K562 (cell line): ENCODE measurements around the gene PCDHA10. TPM values are rescaled to one million over a fixed set of nuclear protein-coding genes. Genes with fewer than 3 reads are reported as not detected.

Source experiments
- ATAC-seq: fragments of 200-7000 bp; cut with Tn5 transposase; 3 replicates; pipeline ENCODE4 v1.9.1; 2020; ENCODE audit warnings: moderate library complexity
- BruUV-seq: library from RNA; stranded (reverse); fragments of 400-500 nt; replicated peaks from 2 replicates; lab custom pipeline; 2021; lab: Mats Ljungman, UMichigan
- CTCF ChIA-PET: fragments of 300-600 bp; formaldehyde crosslinking; extraction: SDS; loops from one replicate; lab custom pipeline; 2021; ENCODE audit warnings: low intra/inter-chr PET ratio; lab: Yijun Ruan, JAX
- POLR2A ChIA-PET: fragments of 300-600, 350-650 bp; sonication (Branson Sonifier 250); formaldehyde crosslinking; extraction: SDS; loops from one replicate; lab custom pipeline; 2021; ENCODE audit warnings: antibody characterized with exemption, inconsistent platforms; lab: Yijun Ruan, JAX
- DNase-seq, 4 experiments: peaks; one replicate each; pipeline versions ENCODE4 v3.0.0 to v3.0.0-alpha.2; 2011 to 2018; ENCODE audit warnings: low spot score in 3 of 4, mixed read lengths in 3 of 4; ENCODE audit errors: extremely low read depth in 1 of 4
- FAIRE-seq: peaks from 2 replicates; lab custom pipeline; 2011; peaks lifted over from hg19 to GRCh38; lab: Jason Lieb, UNC
- H2AFZ ChIP-seq: 2 replicates; pipeline ENCODE4 v1.6.0; 2011; ENCODE audit warnings: low read depth, low read length, control low read depth, inconsistent platforms
- H3K27ac ChIP-seq: fragments of 200-600 bp; 3 replicates; pipeline ENCODE4 v1.8.0; 2011; ENCODE audit warnings: low read depth, mild to moderate bottlenecking, control low read depth, inconsistent platforms, low read length, moderate library complexity, mixed read lengths; ENCODE audit errors: extremely low read depth
- H3K27me3 ChIP-seq, 2 experiments: fragments of 300-600 bp in 1 of 2; 2 replicates in 1 of 2; 3 replicates in 1 of 2; pipeline versions ENCODE4 v1.6.0 to v1.8.0; 2011; ENCODE audit warnings: inconsistent platforms in 2 of 2, low read length in 2 of 2, mild to moderate bottlenecking in 1 of 2, mixed read lengths in 1 of 2, moderate library complexity in 1 of 2; ENCODE audit not compliant: control insufficient read depth in 2 of 2, insufficient read depth in 2 of 2
- H3K36me3 ChIP-seq: fragments of 300-600 bp; 3 replicates; pipeline ENCODE4 v1.8.0; 2011; ENCODE audit warnings: mild to moderate bottlenecking, low read length, inconsistent platforms; ENCODE audit not compliant: control insufficient read depth, insufficient read depth
- H3K4me1 ChIP-seq, 2 experiments: fragments of 200-600 bp in 1 of 2; replicated peaks in 1 of 2; 2 replicates in 1 of 2; 3 replicates in 1 of 2; pipeline versions ENCODE4 v1.5.1 to v1.8.0; 2011; ENCODE audit warnings: inconsistent platforms in 2 of 2, low read length in 2 of 2, mild to moderate bottlenecking in 1 of 2, mixed read lengths in 1 of 2, moderate library complexity in 1 of 2; ENCODE audit not compliant: control insufficient read depth in 2 of 2, insufficient read depth in 2 of 2
- H3K4me2 ChIP-seq: 2 replicates; pipeline ENCODE4 v1.6.1; 2011; ENCODE audit warnings: low read length, control low read depth, inconsistent platforms, mixed read lengths; ENCODE audit not compliant: insufficient read depth
- H3K4me3 ChIP-seq: fragments of 200-600 bp; sonication (generic), shearing (Covaris generic); 2 replicates; pipeline ENCODE4 v1.5.1; 2016; ENCODE audit warnings: control low read depth, inconsistent platforms
- H3K79me2 ChIP-seq: fragments of 200-600 bp; 3 replicates; pipeline ENCODE4 v1.8.0; 2011; ENCODE audit warnings: low read length, inconsistent platforms; ENCODE audit not compliant: control insufficient read depth, insufficient read depth
- H3K9ac ChIP-seq, 2 experiments: 2 replicates each; pipeline versions ENCODE4 v1.6.0 to v1.6.1; 2011; ENCODE audit warnings: low read depth in 2 of 2, low read length in 2 of 2, control low read depth in 1 of 2, inconsistent platforms in 1 of 2, mild to moderate bottlenecking in 1 of 2, mixed read lengths in 1 of 2; ENCODE audit not compliant: insufficient read depth in 1 of 2
- H3K9me1 ChIP-seq: one replicate; pipeline ENCODE4 v1.6.0; 2011; ENCODE audit warnings: inconsistent platforms, mild to moderate bottlenecking, low read length, moderate library complexity; ENCODE audit not compliant: control insufficient read depth, insufficient read depth
- H3K9me3 ChIP-seq: replicated peaks from 2 replicates; pipeline ENCODE4 v1.5.1; 2011; ENCODE audit warnings: low read depth, low read length, inconsistent platforms; ENCODE audit not compliant: control insufficient read depth, insufficient read depth
- H4K20me1 ChIP-seq: replicated peaks from 2 replicates; pipeline ENCODE4 v1.6.1; 2011; ENCODE audit warnings: low read length, inconsistent platforms, mixed read lengths; ENCODE audit not compliant: control insufficient read depth, insufficient read depth
- FOXA1 ChIP-seq: fragments of 450-650 bp; IDR thresholded peaks from 2 replicates; pipeline ENCODE4 v1.6.1; 2016; ENCODE audit warnings: mild to moderate bottlenecking, borderline replicate concordance
- JUN ChIP-seq, 2 experiments: sonication (generic) in 1 of 2; formaldehyde crosslinking in 1 of 2; IDR thresholded peaks; 2 replicates each; pipeline versions ENCODE4 v1.6.1 to v1.8.0; 2012 to 2022; ENCODE audit warnings: borderline replicate concordance in 2 of 2, mild to moderate bottlenecking in 2 of 2, improper control_type of control experiment in 1 of 2, low read depth in 1 of 2, low read length in 1 of 2, missing genetic modification reagents in 1 of 2
- MAFG ChIP-seq: fragments of 450-650 bp; conservative IDR thresholded peaks from 2 replicates; pipeline ENCODE4 v1.6.1; 2016; ENCODE audit warnings: missing genetic modification characterization, missing compliant biosample characterization
- RB1 ChIP-seq: fragments of 450-650 bp; IDR thresholded peaks from 2 replicates; pipeline ENCODE4 v1.6.1; 2017; ENCODE audit warnings: low read depth, mild to moderate bottlenecking
- RBM25 ChIP-seq: fragments of 200-400 bp; formaldehyde crosslinking; IDR thresholded peaks from 2 replicates; pipeline ENCODE4 v1.6.1; 2018; ENCODE audit warnings: low read length, low read depth, moderate library complexity; ENCODE audit not compliant: severe bottlenecking
- RCOR1 ChIP-seq, 2 experiments: IDR thresholded peaks; 2 replicates each; pipeline ENCODE4 v1.6.1; 2012; ENCODE audit warnings: low read depth in 2 of 2, low read length in 2 of 2, borderline replicate concordance in 1 of 2, improper control_type of control experiment in 1 of 2
- RNF219 ChIP-seq: fragments of 250-450 bp; sonication (Bioruptor Pico); IDR thresholded peaks from 2 replicates; pipeline ENCODE4 v1.5.0; 2022; ENCODE audit warnings: mild to moderate bottlenecking
- SMARCA4 ChIP-seq: fragments of 450-650 bp; IDR thresholded peaks from 2 replicates; pipeline ENCODE4 v1.6.1; 2016
- TAF7 ChIP-seq: fragments of 450-650 bp; IDR thresholded peaks from 2 replicates; pipeline ENCODE4 v1.6.1; 2016; ENCODE audit warnings: missing genetic modification characterization, missing compliant biosample characterization
- THRAP3 ChIP-seq: fragments of 450-650 bp; IDR thresholded peaks from 2 replicates; pipeline ENCODE4 v1.6.1; 2016; ENCODE audit warnings: mild to moderate bottlenecking, inconsistent platforms, borderline replicate concordance
- TSHZ1 ChIP-seq: fragments of 250-450 bp; sonication (Bioruptor Pico); IDR thresholded peaks from 2 replicates; pipeline ENCODE4 v1.4.0; 2020; ENCODE audit warnings: mild to moderate bottlenecking, moderate library complexity
- UBTF ChIP-seq, 2 experiments: IDR thresholded peaks; 2 replicates each; pipeline ENCODE4 v1.6.1; 2012; ENCODE audit warnings: improper control_type of control experiment in 2 of 2, low read depth in 2 of 2, low read length in 2 of 2, borderline replicate concordance in 1 of 2
- ZFP1 ChIP-seq: fragments of 450-650 bp; formaldehyde crosslinking; IDR thresholded peaks from 2 replicates; pipeline ENCODE4 v1.4.0; 2020; ENCODE audit warnings: mild to moderate bottlenecking, mixed read lengths
- ZNF134 ChIP-seq: fragments of 250-450 bp; sonication (Bioruptor Pico); conservative IDR thresholded peaks from 2 replicates; pipeline ENCODE4 v1.4.0; 2020
- ZNF274 ChIP-seq: IDR thresholded peaks from 2 replicates; pipeline ENCODE4 v1.6.1; 2011; ENCODE audit warnings: low read depth, mild to moderate bottlenecking, low read length, moderate library complexity, borderline replicate concordance
- ZNF311 ChIP-seq: fragments of 250-450 bp; sonication (Bioruptor Pico); IDR thresholded peaks from 2 replicates; pipeline ENCODE4 v1.4.0; 2020; ENCODE audit warnings: mild to moderate bottlenecking, moderate library complexity
- WGBS: fragments of 100-300 bp; shearing (Covaris generic); methylation state at CpG from one replicate; pipeline ENCODE4 v1.1.6; 2016; ENCODE audit warnings: low coverage, mixed read lengths; ENCODE audit not compliant: insufficient coverage; ENCODE audit errors: missing lambda C conversion rate; 5-methylcytosine and 5-hydroxymethylcytosine counted together
- in situ Hi-C: fragments of 300-500 bp; cut with MboI; formaldehyde crosslinking; loops from 4 replicates; pipeline ENCODE4 v1.15.0; 2018; ENCODE audit warnings: inconsistent platforms, mixed read lengths
- intact Hi-C: fragments of 100-400 bp; cut with micrococcal nuclease; formaldehyde crosslinking; loops from 2 replicates; pipeline ENCODE4 v1.14.2; 2022
- polyA plus RNA-seq, 8 experiments: library from polyadenylated mRNA; depleted of rRNA in 4 of 8; stranded (reverse) in 5 of 8; unstranded in 3 of 8; fragments of >200 nt; fragmentation: Nextera tagmentation in 2 of 8; fragmentation: Illumina TruSeq in 1 of 8; extraction: Ambion mirVana in 2 of 8; extraction: Trizol in 1 of 8; gene quantifications; 2 replicates each; pipeline versions ENCODE4 v1.2.1 to v1.2.3, GENCODE V29; 2011 to 2014; ENCODE audit warnings: inconsistent platforms in 1 of 8, missing spikeins in 1 of 8
- total RNA-seq, 7 experiments: library from RNA; depleted of rRNA in 6 of 7; stranded (reverse); fragments of >200 nt in 6 of 7; fragmentation: Illumina TruSeq in 2 of 7; extraction: Trizol in 2 of 7; gene quantifications; 2 replicates each; pipeline versions ENCODE4 v1.2.1 to v1.2.3, GENCODE V29; 2011 to 2021; ENCODE audit warnings: low replicate concordance in 1 of 7

PCDHA10 gene
- total and polyA plus RNA-seq, 9 of the 15 experiments (the other 6 are each of a cell fraction or from before 2014, with no cell fraction given) = not detected

- POLR2A ChIA-PET = interaction anchor here (0.6 kb wide), 1 partner anchor 12 kb away, joined by 3 read pairs; no protein-coding TSS in a partner anchor
- TF ChIP-seq RB1 (no peak), FOXA1 (no peak), ZNF134 (CRISPR knock-in tag) (no peak), RNF219 (no peak), JUN (IDR thresholded peaks at IDR 0.05; ENCODE audit: borderline replicate concordance, low read depth, low read length) (no peak), JUN (CRISPR knock-in tag; IDR thresholded peaks at IDR 0.05; ENCODE audit: borderline replicate concordance) (no peak), TSHZ1 (no peak), RBM25 (no peak), MAFG (no peak), ZNF311 (CRISPR knock-in tag) (no peak), SMARCA4 (no peak), ZNF274 (no peak), RCOR1 (IDR thresholded peaks at IDR 0.05; ENCODE audit: borderline replicate concordance in 1 of 2, low read depth in 2 of 2, low read length in 2 of 2) (no peak), ZFP1 (CRISPR knock-in tag) (no peak), TAF7 (tag) (no peak), THRAP3 (no peak), UBTF (IDR thresholded peaks at IDR 0.05; ENCODE audit: borderline replicate concordance in 1 of 2, low read depth in 2 of 2, low read length in 2 of 2) (no peak)
- TF ChIP-seq, all 486 proteins: peak for 0
- ATAC-seq (no peak), DNase-seq (no peak), FAIRE-seq (no peak)
- Histone ChIP-seq H3K9ac (no peak overlapping the region), H3K36me3 (no peaks in the 10 kb centered on the region), H3K27me3 (peaks cover 0 to 4% of the 10 kb centered on the region in 2 experiments; a peak in 2 of 5 replicates), H3K27ac (no peak overlapping the region), H4K20me1 (no peaks in the 10 kb centered on the region), H2AFZ (no peak overlapping the region), H3K4me1 (peaks cover 0 to 4% of the 10 kb centered on the region in 2 experiments; a peak in 1 of 5 replicates), H3K9me1 (no peaks in the 10 kb centered on the region), H3K9me3 (0 out of 2 replicates have a peak, but pooled peaks cover 2% of the 10 kb centered on the region), H3K4me2 (no peak overlapping the region), H3K4me3 (no peak overlapping the region), H3K79me2 (no peaks in the 10 kb centered on the region)
- BruUV-seq = no TSS peak
- CTCF ChIA-PET = interaction anchor here (0.9 kb wide), 1 partner anchor 183 kb away, joined by 3 read pairs; no protein-coding TSS in a partner anchor
- in situ Hi-C loops = no loop called here
- intact Hi-C loops = no loop called here
- 11% methylated on average over 12 of the region's 22 CpGs for WGBS
Observed at GRCh38 chr5:140857987-140858240, 2.2 kb downstream of the PCDHA10 start.
